ENCODE results near the gene AKT3. TPM values are rescaled to one million over a fixed set of nuclear protein-coding genes. Genes with fewer than 3 reads are reported as not detected.

The AKT3 gene
- total and polyA plus RNA-seq, 8 donors, result 4.2 to 24.1 (median 11.6) TPM

- TF ChIP-seq, protein P1, sequence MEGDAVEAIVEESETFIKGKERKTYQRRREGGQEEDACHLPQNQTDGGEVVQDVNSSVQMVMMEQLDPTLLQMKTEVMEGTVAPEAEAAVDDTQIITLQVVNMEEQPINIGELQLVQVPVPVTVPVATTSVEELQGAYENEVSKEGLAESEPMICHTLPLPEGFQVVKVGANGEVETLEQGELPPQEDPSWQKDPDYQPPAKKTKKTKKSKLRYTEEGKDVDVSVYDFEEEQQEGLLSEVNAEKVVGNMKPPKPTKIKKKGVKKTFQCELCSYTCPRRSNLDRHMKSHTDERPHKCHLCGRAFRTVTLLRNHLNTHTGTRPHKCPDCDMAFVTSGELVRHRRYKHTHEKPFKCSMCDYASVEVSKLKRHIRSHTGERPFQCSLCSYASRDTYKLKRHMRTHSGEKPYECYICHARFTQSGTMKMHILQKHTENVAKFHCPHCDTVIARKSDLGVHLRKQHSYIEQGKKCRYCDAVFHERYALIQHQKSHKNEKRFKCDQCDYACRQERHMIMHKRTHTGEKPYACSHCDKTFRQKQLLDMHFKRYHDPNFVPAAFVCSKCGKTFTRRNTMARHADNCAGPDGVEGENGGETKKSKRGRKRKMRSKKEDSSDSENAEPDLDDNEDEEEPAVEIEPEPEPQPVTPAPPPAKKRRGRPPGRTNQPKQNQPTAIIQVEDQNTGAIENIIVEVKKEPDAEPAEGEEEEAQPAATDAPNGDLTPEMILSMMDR (IDR thresholded peaks at IDR 0.05), result no peak
- intact Hi-C loops (cut with DNase I), result no loop called here
- Histone ChIP-seq H3K27ac (no peak overlapping the region), H3K36me3 (no peaks in the 10 kb centered on the region), H3K9me3 (no peaks in the 10 kb centered on the region), H3K27me3 (no peaks in the 10 kb centered on the region), H3K4me3 (no peak overlapping the region), H3K4me1 (no peaks in the 10 kb centered on the region)
- peak; percentile 90 for FAIRE-seq
- ATAC-seq, result no peak
- WGBS, 2 donors, result 78 to 100% methylated on average over 1 of the region's 1 CpG
- DNase-seq, result no peak
These were observed 315.0 kb downstream of the AKT3 start for GRCh38 chr1:243535014-243535413.

DNA sequence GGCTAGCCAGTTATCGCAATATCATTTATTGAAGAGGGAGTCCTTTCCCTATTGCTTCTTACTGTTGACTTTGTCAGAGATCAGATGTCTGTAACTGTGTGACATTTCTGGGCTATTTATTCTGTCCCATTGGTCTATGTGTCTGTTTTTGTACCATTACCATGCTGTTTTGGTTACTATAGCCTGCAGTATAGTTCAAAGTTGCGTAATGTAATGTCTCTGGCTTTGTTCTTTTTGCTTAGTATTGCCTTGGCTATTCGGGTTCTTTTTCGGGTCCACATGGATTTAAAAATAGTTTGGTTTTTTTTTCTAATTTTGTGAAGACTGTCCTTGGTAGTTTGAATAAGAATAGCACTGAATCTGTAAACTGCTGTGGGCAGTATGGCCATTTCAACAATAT lies 320.5 kb downstream of the AKT3 start:
- Histone ChIP-seq H3K4me1 (no peaks in the 10 kb centered on the region), H3K9me3 (no peaks in the 10 kb centered on the region), H3K4me3 (no peak overlapping the region), H3K27me3 (no peaks in the 10 kb centered on the region), H3K36me3 (no peaks in the 10 kb centered on the region), H3K27ac (no peak overlapping the region)
- no peak for FAIRE-seq
- TF ChIP-seq, protein P1 (IDR thresholded peaks at IDR 0.05), result no peak
- ATAC-seq, result no peak
- no peak for DNase-seq
- 92 to 96% methylated on average over 4 of the region's 4 CpGs for WGBS, 2 donors
- intact Hi-C loops (cut with DNase I), result no loop called here

DNA sequence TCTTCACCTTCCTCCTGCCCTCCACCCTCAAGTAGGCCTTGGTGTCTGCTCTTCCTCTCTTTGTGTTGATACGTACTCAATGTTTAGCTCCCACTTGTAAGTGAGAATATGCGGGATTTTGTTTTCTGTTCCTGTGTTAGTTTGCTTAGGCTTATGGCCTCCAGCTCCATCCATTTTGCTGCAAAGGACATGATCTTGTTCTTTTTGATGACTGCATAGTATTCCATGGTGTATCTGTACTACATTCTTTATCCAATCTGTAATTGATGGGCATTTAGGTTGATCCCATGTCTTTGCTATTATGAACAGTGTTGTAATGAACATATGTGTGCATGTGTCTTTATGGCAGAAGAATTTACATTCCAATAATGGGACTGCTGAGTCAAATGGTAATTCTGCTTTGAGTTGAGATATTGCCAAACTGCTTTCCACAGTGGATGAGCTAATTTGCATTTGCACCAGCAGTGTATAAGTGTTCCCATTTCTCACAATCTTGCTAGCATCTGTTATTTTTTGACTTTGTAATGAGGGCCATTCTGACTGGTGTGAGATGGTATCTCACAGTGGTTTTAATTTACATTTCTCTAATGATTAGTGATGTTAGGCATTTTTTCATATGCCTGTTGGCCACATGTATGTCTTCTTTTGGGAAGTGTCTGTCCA lies 321.5 kb downstream of the AKT3 start:
- DNase-seq (no peak), FAIRE-seq (no peak), ATAC-seq (no peak)
- Histone ChIP-seq H3K9me3 (no peaks in the 10 kb centered on the region), H3K4me1 (no peaks in the 10 kb centered on the region), H3K27me3 (no peaks in the 10 kb centered on the region), H3K27ac (no peak overlapping the region), H3K36me3 (no peaks in the 10 kb centered on the region), H3K4me3 (no peak overlapping the region)
- 94 to 96% methylated on average over 2 of the region's 2 CpGs for WGBS, 2 donors
- TF ChIP-seq, protein P1 (IDR thresholded peaks at IDR 0.05), result no peak
- intact Hi-C loops (cut with DNase I), result no loop called here

DNA sequence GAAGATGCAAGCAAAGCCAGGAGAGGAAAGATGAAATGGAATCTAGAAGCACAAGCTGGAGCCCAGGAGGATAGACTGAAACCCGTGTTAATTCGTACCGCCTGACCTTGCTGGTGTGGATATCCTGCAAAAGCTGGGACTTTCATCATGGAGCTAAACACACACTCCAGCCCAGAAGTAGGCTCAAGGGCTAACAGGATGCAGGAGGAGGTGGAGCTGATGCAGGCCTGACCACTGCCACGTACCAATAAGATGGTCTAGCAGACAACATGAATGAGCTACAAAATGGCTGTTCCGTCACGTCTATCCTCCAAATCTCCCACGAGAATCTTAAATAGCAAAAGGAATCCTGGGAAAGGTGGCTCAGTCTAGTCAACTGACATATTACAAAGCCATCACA lies 323.9 kb downstream of the AKT3 start:
- ATAC-seq (no peak), DNase-seq (no peak), FAIRE-seq (no peak)
- Histone ChIP-seq H3K9me3 (no peaks in the 10 kb centered on the region), H3K4me3 (no peak overlapping the region), H3K36me3 (no peaks in the 10 kb centered on the region), H3K27me3 (no peaks in the 10 kb centered on the region), H3K27ac (no peak overlapping the region), H3K4me1 (no peaks in the 10 kb centered on the region)
- TF ChIP-seq, protein P1 (IDR thresholded peaks at IDR 0.05), result no peak
- 92 to 97% methylated on average over 7 of the region's 7 CpGs for WGBS, 2 donors
- intact Hi-C loops (cut with DNase I), result no loop called here

- FAIRE-seq, result no peak
- intact Hi-C loops (cut with DNase I), result no loop called here
- H3K9me3 ChIP-seq, result no peaks in the 10 kb centered on the region
- no peak overlapping the region for H3K4me3 ChIP-seq
- no peak overlapping the region for H3K27ac ChIP-seq
- TF ChIP-seq, protein P1 (IDR thresholded peaks at IDR 0.05), result no peak
- H3K4me1 ChIP-seq, result no peaks in the 10 kb centered on the region
- 80 to 94% methylated on average over 2 of the region's 2 CpGs for WGBS, 2 donors
- H3K36me3 ChIP-seq, result no peaks in the 10 kb centered on the region
- ATAC-seq, result no peak
- H3K27me3 ChIP-seq, result no peaks in the 10 kb centered on the region
- no peak for DNase-seq
These were observed 325.0 kb downstream of the AKT3 start for GRCh38 chr1:243525085-243525487.

Data from pancreas (tissue), 10 donors.